ENCODE measurements around the gene ZMYND8.
"Not testable (repeated sequence)": the region's sequence is repeated elsewhere in the genome, so short reads cannot be mapped to it uniquely, and the experiment has no call there.

The ZMYND8 gene

GRCh38 chr20:47222468-47223119, 133.9 kb downstream of the ZMYND8 start:
- DNase-seq: no peak

- no peak for DNase-seq
Observed at GRCh38 chr20:47221036-47221625, 135.4 kb downstream of the ZMYND8 start.

- peak in 1 of 2 experiments; percentile 57 for DNase-seq
Observed at GRCh38 chr20:47220161-47220582, 136.3 kb downstream of the ZMYND8 start.

GRCh38 chr20:47217482-47218446, 138.7 kb downstream of the ZMYND8 start:
- DNase-seq: no peak

- no peak for DNase-seq
Observed at GRCh38 chr20:47216819-47217410, 139.6 kb downstream of the ZMYND8 start.

- no peak for DNase-seq
Observed at GRCh38 chr20:47215653-47216397, 140.7 kb downstream of the ZMYND8 start.

GRCh38 chr20:47213966-47214365, 142.5 kb downstream of the ZMYND8 start:
- no peak for DNase-seq

- DNase-seq: no peak
Observed at GRCh38 chr20:47212606-47213207, 143.8 kb downstream of the ZMYND8 start.

GRCh38 chr20:47211036-47211435, 145.5 kb downstream of the ZMYND8 start:
- no peak for DNase-seq

- DNase-seq: no peak
Observed at GRCh38 chr20:47210470-47210869, 146.0 kb downstream of the ZMYND8 start.

- no peak for DNase-seq
Observed at GRCh38 chr20:47209982-47210381, 146.5 kb downstream of the ZMYND8 start.

- DNase-seq: no peak
Observed at GRCh38 chr20:47208534-47209174, 147.8 kb downstream of the ZMYND8 start.

GRCh38 chr20:47206962-47207641, 149.4 kb downstream of the ZMYND8 start:
- DNase-seq: no peak

- DNase-seq: not testable (repeated sequence)
Observed at GRCh38 chr20:47206552-47206951, 149.9 kb downstream of the ZMYND8 start.

- DNase-seq: peak; percentile 49 to 87
Observed at GRCh38 chr20:47205577-47206123, 150.8 kb downstream of the ZMYND8 start.

- not testable (repeated sequence) for DNase-seq
Observed at GRCh38 chr20:47204850-47205122, 151.7 kb downstream of the ZMYND8 start.

GRCh38 chr20:47204008-47204849, 152.3 kb downstream of the ZMYND8 start:
- no peak for DNase-seq

GRCh38 chr20:47202733-47203667, 153.5 kb downstream of the ZMYND8 start:
- DNase-seq: no peak

All from NCI-H526 (cell line).